Ramos (cell line): Measurements from ENCODE around the gene LRRC7.

Source experiments
- in situ Hi-C: fragments of 300-500 bp; cut with MboI; formaldehyde crosslinking; loops from one replicate; pipeline ENCODE4 v1.14.3; 2022; ENCODE audit warnings: low sequenced_read_pairs; ENCODE audit not compliant: unreplicated experiment

The LRRC7 gene

GRCh38 chr1:70061231-70061630, 493.5 kb downstream of the LRRC7 start:
- in situ Hi-C loops = no loop called here

- in situ Hi-C loops = no loop called here
Observed at GRCh38 chr1:70063861-70064260, 496.1 kb downstream of the LRRC7 start.

DNA sequence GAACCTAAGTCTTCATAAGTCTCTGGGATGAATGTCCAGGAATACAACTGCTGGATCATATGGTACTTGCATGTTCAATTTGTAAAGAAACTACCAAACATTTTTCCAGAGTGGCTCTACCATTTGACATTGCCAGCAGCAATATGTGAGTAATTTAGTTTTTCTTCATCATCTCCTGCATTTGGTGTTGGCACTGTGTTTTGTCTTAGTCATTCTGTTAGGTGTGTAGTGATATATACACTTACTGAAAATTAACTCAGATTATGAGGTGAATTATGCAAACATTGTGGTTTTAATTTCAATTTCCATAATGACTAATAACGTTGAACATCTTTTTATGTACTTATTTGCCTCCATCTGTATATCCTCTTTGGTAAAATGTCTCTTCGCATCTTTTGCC, 499.0 kb downstream of the LRRC7 start:
- in situ Hi-C loops = no loop called here

- in situ Hi-C loops = no loop called here
Observed at GRCh38 chr1:70071601-70072000, 503.9 kb downstream of the LRRC7 start.

DNA sequence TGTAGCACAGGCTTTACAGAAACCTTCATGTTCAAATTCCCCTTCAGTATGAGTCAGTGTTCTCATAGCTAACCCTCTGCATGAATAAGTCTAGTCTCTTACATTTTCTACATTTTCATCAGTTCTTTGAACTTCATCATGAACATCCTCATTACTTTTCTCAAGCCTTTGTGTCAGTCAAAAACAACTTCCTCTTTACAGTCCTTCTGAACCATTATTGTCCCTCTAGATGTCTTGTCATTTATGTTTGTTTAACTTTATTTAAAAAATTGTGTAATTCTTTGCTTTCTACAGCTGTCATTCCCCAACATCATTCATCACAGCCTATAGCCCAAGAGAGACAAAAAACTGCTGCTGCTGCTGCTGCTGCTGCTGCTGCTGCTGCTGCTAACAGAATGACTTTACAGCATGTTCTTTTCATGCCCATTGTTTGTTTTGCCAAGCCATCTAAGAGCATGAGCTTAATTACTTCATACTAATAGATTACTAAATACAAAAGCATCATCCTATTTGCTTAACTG, 504.6 kb downstream of the LRRC7 start:
- in situ Hi-C loops = no loop called here

GRCh38 chr1:70075761-70076160, 508.0 kb downstream of the LRRC7 start:
- in situ Hi-C loops = no loop called here

GRCh38 chr1:70077066-70077465, 509.3 kb downstream of the LRRC7 start:
- in situ Hi-C loops = no loop called here

- in situ Hi-C loops = no loop called here
Observed at GRCh38 chr1:70079546-70079945, 511.8 kb downstream of the LRRC7 start.

DNA sequence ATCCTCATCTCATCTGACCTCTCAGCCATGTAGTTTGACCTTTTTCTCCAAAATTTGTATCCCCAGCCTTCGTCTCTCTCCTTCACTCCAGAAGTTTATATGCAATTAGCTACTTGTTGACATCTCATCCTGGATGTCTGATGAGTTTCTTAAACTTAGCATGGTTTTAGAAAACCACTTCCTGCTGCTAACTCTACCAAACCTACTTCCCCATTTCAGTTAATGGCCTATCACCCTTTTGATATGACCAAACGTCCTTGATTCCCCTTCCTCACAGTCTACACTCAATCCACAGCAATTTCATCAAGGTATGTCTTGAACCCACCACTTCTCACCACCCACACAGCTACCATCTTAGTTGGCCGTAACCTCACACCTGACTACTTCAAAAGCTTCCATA, 515.8 kb downstream of the LRRC7 start:
- in situ Hi-C loops = no loop called here

DNA sequence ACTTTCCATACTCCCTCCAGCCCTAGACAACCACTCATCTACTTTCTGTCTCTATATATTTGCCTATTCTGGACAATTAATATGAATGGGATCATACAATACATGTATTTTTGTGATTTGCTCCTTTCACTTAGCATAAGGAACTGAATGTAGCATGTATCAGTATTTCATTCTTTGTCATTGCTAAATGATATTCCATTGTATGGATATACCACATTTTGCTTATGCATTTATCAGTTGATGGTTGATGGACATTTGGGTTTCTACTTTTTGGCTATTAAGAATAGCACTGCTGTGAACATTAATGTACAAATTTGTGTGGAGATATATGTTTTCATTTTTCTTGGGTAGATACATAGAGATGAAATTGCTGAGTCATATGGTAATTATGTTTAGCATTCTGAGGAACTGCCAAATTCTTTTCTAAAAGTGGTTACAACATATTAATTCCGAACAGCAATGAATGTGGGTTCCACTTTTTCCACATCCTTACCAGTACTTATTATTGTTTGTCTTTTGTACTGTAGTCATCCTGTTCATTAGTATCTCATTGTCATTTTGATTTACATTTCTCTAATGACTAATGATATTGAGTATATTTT, 516.7 kb downstream of the LRRC7 start:
- in situ Hi-C loops = no loop called here

- in situ Hi-C loops = no loop called here
Observed at GRCh38 chr1:70085521-70085920, 517.8 kb downstream of the LRRC7 start.

GRCh38 chr1:70086897-70087296, 519.2 kb downstream of the LRRC7 start:
- in situ Hi-C loops = no loop called here

DNA sequence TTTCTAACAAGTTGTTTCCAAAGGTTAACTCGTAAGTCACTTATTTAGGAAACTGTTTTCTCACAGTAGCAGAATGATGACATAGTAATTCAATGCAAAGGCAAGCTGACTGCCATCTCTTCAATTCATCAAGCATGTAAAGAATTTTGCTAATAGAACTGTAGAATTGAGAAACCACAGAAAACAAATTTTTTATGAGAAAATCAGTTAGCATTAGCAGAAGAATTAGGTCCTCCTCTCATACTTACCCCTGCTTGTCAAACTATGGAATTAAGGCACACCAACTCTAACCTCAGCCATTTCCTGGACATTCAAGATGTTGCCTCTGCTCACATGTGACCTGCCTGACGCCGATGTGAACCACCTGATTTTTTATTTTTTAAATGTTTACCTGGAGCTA, 522.4 kb downstream of the LRRC7 start:
- in situ Hi-C loops = no loop called here

GRCh38 chr1:70090875-70091274, 523.2 kb downstream of the LRRC7 start:
- in situ Hi-C loops = no loop called here

- in situ Hi-C loops = no loop called here
Observed at GRCh38 chr1:70091811-70092210, 524.1 kb downstream of the LRRC7 start.

GRCh38 chr1:70092526-70092925, 524.8 kb downstream of the LRRC7 start:
- in situ Hi-C loops = no loop called here

DNA sequence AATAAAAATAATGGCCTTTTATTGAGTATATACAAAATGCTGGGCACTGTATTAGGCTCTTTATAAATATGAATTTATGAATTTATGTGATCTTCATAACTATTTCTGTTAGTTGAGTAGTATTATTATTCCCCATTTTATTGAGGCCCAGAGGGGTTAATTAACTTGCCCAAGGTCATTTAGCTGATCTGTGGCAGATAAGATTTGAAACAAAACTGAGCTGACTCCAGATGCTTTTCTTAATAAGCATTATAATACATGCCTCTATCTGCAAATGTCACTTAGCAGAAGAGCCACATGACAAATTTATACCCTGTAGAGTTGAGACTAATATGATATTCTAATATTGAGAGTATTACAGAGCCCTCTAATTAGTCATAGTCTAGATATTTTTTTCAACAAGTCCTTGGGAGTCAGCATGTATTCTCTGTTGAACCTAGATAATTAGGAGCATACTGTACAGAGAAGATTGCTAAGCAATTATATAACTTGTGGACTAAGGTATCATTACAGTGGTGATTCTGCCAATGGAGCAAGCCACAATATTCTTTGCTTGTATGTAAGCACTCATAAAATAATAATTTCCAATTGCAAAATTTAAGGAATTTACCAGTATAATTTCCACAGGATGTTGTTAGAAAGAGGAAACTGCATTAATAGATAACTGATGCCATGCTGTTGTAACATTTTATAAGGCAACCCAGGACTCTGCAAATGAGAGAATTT, 525.7 kb downstream of the LRRC7 start:
- in situ Hi-C loops = no loop called here

- in situ Hi-C loops = no loop called here
Observed at GRCh38 chr1:70101231-70101630, 533.5 kb downstream of the LRRC7 start.

- in situ Hi-C loops = no loop called here
Observed at GRCh38 chr1:70101774-70102173, 534.1 kb downstream of the LRRC7 start.

GRCh38 chr1:70103770-70104169, 536.0 kb downstream of the LRRC7 start:
- in situ Hi-C loops = no loop called here

- in situ Hi-C loops = no loop called here
Observed at GRCh38 chr1:70109241-70109640, 541.5 kb downstream of the LRRC7 start.

DNA sequence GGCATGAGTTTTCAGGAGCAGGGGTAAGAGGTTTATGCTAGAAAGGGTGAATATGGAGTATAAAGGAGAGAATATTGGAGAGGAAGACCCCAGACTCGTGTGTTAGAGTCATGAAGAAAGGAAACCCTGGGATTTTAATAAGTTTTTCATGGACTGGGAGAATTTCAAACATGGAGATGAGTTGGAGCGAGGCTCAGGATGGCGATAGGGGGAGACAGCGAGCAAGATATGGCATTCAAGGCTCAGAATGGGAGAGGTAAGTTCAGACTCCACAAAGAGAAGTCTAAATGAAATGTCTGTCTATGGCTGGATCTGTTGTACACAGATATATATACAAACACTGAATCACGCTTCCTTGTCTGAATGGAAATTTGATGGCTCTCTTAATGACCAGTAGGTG, 545.1 kb downstream of the LRRC7 start:
- in situ Hi-C loops = no loop called here
